DMS53 treated with DMSO at 0.1 percent for 48 hours (cell line): ENCODE measurements around the gene SART3.
"Not testable (repeated sequence)": the region's sequence is repeated elsewhere in the genome, so short reads cannot be mapped to it uniquely, and the experiment has no call there.

Source experiments
- DNase-seq: peaks from one replicate; lab custom pipeline; 2025; ENCODE audit not compliant: unreplicated experiment; lab: John Stamatoyannopoulos, UW

The SART3 gene

GRCh38 chr12:108564724-108565123 is 3.8 kb upstream of the SART3 start:
- no peak for DNase-seq

DNA sequence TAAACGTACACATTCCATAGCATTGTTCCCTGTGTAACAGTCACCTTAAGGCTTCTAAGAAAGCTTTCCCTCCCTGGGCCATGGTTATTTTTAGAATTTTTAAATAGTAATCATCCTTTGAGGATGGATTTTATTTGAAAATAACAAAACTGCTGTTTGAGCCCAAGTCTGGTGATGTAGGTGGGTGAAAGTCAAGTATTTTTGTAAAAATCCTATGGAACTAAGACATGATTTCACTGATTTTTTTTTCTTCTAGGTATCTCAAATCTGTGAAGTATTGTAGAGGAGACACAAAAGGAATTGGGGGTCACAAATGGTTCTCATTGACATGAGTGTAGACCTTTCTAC is 2.8 kb upstream of the SART3 start:
- no peak for DNase-seq

- DNase-seq = peak; percentile 90
Observed at GRCh38 chr12:108563136-108563803, 2.3 kb upstream of the SART3 start.

DNA sequence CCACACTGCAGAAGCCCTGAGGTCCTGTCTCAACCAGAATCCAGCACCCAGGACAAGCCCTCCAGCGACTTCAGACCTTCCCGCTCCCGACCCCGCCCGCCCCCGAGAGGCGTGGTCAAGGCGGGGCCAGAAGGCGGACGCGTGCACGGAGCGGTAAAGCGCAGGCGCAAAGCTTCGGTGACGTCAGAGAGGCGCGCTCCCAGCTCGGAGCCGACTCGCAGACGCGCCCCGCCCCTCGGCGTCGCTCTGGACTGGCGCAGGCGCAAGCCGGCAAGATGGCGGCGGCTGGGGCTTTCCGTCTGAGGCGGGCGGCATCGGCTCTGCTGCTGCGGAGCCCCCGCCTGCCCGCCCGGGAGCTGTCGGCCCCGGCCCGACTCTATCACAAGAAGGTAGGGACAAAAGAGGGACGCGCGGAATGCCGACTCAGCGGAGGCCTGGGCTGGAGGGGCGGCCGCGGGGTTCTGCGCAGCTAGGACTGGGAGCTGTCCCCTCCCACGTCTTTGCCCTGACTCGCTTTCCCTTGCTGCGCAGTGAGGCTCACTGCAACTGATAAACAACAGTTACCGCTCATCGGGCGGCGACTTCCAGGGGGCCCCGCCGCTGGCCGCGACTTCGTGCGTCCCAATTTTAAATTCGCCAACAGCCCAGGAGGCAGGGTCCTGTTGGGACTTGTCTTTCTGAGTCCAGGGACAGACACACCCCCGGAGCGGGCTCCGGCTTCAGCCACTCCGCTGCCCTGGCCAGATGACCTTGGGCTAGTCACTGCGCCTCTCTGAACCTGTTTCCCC is 1.6 kb upstream of the SART3 start, which contains the start of gene ISCU:
Gene ISCU, plus strand, starts transcription at position 249 of the 788 bp plus-strand sequence. Its CDS starts 27 bp downstream, at position 276.
- peak; percentile 97 for DNase-seq

GRCh38 chr12:108561852-108562347 is 927 bp upstream of the SART3 start:
- peak; percentile 86 for DNase-seq

GRCh38 chr12:108560321-108560721 is 652 bp downstream of the SART3 start:
- DNase-seq = no peak

DNA sequence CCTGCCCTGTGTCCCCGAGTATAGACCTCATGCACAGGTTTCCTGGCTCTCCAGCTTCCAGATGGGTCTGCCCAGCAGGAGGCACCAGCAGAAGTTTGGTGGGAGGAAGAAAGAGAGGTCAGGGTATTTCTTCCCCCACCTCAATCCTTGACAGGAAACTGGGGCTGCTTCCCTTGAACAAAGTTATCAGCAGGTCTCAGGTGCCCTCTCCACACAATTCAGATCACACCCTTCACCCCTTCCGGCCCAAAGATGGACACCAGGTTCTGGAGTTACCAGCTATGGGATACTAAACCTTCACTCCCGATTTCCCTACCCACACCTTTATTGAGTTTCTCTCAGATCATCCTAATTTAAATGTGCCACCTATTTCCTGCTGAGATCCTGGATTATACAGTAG is 1.2 kb downstream of the SART3 start:
- no peak for DNase-seq

DNA sequence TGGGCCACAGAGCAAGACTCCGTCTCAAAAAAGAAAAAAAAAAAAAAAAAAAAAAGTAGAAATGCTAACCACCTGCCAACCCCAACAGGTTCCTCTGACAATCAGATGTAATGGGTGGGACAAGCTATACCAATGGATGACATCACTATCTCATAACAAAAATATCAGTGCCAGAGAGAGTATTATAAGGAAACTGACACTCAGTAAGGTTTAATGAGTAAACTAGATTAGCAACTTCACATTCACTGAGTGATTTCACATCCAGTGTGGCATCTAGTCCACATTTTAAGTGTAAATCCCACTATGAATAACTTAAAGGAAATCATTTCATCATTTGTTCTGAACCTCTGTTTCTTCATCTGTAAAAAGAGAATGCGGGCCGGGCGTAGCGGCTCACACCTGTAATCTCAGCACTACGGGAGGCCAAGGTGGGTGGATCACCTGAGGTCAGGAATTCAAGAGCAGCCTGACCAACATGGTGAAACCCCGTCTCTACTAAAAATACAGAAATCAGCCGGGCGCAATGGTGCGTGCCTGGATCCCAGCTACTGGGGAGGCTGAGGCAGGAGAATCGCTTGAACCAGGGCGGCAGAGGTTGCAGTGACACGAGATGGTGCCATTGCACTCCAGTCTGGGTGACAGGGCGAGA is 1.8 kb downstream of the SART3 start:
- no peak for DNase-seq

DNA sequence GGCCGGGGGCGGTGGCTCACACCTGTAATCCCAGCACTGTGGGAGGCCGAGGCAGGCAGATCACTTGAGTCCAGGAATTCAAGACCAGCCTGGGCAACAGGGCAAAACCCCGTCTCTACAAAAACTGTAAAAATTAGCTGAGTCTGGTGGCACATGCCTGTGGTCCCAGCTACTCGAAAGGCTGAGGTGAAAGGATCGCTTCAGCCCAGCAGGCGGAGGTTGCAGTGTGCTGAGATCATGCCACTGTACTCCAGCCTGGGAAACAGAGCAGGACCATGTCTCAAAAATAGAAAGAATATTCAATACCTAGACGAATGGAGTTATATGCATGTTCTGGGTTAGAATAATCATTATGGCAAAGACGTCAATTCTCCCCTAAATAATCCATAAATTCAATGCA is 5.6 kb downstream of the SART3 start:
- not testable (repeated sequence) for DNase-seq

DNA sequence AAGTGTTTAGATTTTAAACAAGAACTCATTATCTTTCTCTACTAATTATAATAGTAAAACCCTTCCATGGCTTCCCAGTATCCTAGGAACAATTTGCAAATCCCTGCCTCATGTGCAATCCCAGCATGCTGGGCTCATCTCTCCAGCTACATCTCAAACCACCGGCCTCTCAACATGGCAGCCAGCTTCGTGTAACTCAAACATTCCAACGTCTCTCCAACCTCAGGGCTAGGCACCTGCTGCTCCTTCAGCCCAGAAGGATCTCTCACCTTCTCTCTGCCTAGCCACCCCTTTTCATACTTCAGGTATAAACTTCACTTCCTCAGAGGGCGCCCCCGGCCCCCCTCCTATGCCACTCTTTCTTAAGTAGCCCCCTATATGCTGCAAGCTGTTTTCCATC is 7.2 kb downstream of the SART3 start:
- DNase-seq = no peak

DNA sequence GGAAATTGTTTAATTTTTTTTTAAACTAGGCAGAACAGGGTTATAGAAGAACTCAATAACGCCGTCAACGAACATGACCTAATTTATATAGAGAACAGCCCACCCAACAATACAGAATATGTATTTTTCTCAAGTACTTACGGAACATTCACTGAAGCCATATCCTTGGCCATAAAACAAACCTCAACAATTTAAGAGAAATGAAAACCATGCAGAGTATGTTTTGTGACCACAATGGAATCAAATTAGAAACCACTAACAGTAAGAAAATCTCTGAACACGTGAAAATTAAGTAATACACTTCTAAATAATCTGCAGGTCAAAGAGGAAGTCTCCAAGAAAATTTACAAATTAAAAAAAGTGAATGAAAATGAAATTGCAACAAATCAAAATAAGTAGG is 9.4 kb downstream of the SART3 start:
- DNase-seq = no peak

GRCh38 chr12:108548954-108549521 is 11.9 kb downstream of the SART3 start:
- no peak for DNase-seq

GRCh38 chr12:108547686-108548085 is 13.3 kb downstream of the SART3 start:
- DNase-seq = no peak

DNA sequence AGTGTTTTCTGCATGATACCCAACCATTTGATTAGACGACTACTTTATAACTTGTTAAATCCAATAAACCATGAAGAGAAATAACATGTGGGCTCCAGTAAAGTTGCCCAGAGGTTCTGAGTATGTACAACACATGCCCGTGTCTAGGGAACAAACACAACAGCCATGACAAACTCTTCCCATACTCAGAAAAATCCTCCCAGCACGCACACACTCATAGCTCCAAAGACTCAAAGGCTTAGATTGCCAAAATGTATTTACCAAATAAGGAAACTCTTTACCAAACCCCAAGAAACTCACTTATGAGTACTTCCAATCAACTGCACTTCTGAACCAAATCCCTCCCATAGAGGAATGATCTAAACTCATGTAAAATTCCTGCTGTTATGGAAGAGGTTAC is 17.3 kb downstream of the SART3 start:
- no peak for DNase-seq

DNA sequence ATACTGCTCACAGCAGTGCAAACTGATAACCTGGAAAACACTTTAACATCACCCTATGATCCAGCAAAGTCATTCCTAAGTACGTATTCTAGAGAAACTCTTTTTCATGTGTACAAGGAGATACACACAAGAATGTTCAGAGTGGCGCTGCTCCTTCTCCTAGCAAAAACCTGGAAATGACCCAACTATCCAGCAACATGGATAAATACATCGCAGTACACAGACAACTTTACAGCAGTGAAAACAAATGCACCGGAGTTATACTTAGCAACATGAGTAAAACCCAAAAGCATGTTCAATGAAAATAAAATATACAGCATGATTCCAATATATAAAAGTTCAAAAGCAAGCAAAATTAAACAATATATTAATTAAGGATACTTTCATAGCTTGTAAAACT is 18.7 kb downstream of the SART3 start:
- no peak for DNase-seq

GRCh38 chr12:108538616-108539195 is 22.3 kb downstream of the SART3 start:
- DNase-seq = no peak

- no peak for DNase-seq
Observed at GRCh38 chr12:108538146-108538545, 22.8 kb downstream of the SART3 start.

DNA sequence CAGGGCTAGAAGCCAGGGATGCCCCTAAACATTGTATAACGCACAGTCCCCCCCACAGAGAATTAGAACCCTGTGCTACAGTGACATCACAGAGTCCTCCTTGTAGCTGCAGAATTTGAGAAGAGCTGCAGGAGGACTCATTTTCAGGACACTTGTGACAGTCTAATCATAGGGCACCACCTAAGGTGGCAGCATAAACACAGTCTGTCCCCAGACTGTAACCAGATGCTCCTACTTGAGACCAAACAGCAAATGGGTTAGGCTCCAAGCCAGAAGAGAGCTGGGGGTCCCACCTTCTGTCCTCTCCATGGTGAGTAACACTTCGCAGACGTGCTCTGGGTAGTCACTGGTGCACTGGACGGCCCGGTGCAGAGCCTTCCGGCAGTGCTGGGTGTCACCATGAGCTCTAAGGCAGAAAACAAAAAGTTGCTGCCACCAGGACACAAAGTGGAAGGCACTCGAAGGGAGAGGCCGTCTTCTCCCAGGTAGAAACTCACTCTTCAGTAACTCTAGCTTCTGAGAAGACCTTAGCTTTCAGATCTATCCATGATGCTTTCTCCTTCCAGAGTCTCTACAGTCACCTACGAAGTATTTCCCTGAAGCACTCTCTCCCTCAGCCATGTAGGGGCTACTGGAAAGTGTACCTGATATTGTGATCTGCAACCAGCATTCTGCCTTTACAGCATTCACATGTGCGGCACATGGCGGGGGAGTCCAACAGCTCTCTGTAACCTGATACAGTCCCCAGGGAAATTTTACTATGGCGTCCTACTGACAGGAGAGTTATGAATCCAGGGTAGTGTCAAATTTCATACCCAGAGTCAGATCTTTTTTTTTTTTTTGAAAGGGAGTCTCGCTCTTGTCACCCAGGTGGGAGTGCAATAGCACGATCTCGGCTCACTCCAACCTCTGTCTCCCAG is 28.8 kb downstream of the SART3 start:
- no peak for DNase-seq

DNA sequence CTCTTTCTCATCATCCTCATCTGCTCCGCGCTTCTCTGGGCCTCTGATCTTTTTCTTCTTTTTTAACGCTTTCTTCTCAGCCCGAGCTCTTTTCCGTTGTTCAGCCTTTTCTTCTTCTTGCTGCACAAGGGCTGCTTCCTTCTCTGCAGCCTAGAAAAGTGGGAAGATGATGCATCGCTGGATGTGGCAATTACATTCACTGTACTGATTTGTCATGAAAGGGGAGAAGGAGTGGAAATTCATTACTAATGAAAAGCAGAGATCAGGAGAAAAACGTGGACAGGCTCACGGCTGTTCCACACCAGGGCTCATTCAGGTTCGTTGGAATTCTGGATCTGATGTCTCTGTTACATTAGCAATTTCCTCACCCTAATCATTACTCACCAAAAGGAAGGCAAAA is 30.8 kb downstream of the SART3 start:
- DNase-seq = no peak

- no peak for DNase-seq
Observed at GRCh38 chr12:108527166-108527496, 33.8 kb downstream of the SART3 start.
